Panc1 (cell line): Measurements from ENCODE around the gene NAT16. TPM values are rescaled to one million over a fixed set of nuclear protein-coding genes. Genes with fewer than 3 reads are reported as not detected.

Source experiments
- ATAC-seq: fragments of 200-7000 bp; cut with Tn5 transposase; 2 replicates; pipeline ENCODE4 v1.9.1; 2020; ENCODE audit warnings: mild to moderate bottlenecking, moderate library complexity
- BruUV-seq: library from RNA; stranded (reverse); fragments of 400-500 nt; replicated peaks from 2 replicates; lab custom pipeline; 2021; lab: Mats Ljungman, UMichigan
- CTCF ChIA-PET: fragments of 300-600 bp; sonication (Branson Sonifier 250); formaldehyde crosslinking; loops from one replicate; lab custom pipeline; 2022; ENCODE audit warnings: antibody characterized with exemption; lab: Charles Lee
- POLR2A ChIA-PET: fragments of 300-600 bp; sonication (Branson Sonifier 250); formaldehyde crosslinking; loops from one replicate; lab custom pipeline; 2022; ENCODE audit warnings: antibody characterized with exemption; lab: Charles Lee
- DNase-seq: peaks from one replicate; pipeline ENCODE4 v3.0.0-alpha.2; 2010; ENCODE audit warnings: low read depth, low spot score
- H3K27ac ChIP-seq: 2 replicates; pipeline ENCODE4 v1.5.1; 2011; ENCODE audit warnings: mild to moderate bottlenecking, low read length, inconsistent platforms
- H3K27me3 ChIP-seq: fragments of 200-500 bp; sonication (Bioruptor generic); 2 replicates; pipeline ENCODE4 v1.6.0; 2014; ENCODE audit warnings: low read length, inconsistent platforms; ENCODE audit not compliant: control insufficient read depth, insufficient read depth
- H3K36me3 ChIP-seq: fragments of 200-500 bp; sonication (Bioruptor generic); 2 replicates; pipeline ENCODE4 v1.5.1; 2014; ENCODE audit warnings: inconsistent platforms, mild to moderate bottlenecking, low read length, moderate library complexity; ENCODE audit not compliant: control insufficient read depth, insufficient read depth
- H3K4me1 ChIP-seq: 2 replicates; pipeline ENCODE4 v1.5.1; 2011; ENCODE audit warnings: inconsistent platforms, mild to moderate bottlenecking, low read length, moderate library complexity; ENCODE audit not compliant: control insufficient read depth, insufficient read depth
- H3K4me3 ChIP-seq, 2 experiments: 2 replicates each; pipeline ENCODE4 v1.5.1; 2011 to 2012; ENCODE audit warnings: low read depth in 2 of 2, low read length in 2 of 2, mild to moderate bottlenecking in 2 of 2, inconsistent platforms in 1 of 2, moderate library complexity in 1 of 2
- H3K9me3 ChIP-seq: fragments of 200-500 bp; sonication (Bioruptor generic); 2 replicates; pipeline ENCODE4 v1.5.1; 2014; ENCODE audit warnings: low read depth, mild to moderate bottlenecking, inconsistent platforms, low read length, moderate library complexity; ENCODE audit not compliant: control insufficient read depth, insufficient read depth
- CTCF ChIP-seq: fragments of 450-650 bp; IDR thresholded peaks from 2 replicates; pipeline ENCODE4 v1.5.1; 2017; ENCODE audit warnings: mild to moderate bottlenecking
- POLR2AphosphoS5 ChIP-seq: IDR thresholded peaks from 2 replicates; pipeline ENCODE4 v1.6.1; 2012; ENCODE audit warnings: mild to moderate bottlenecking, low read depth, low read length, moderate library complexity
- REST ChIP-seq, 2 experiments: IDR thresholded peaks; 2 replicates each; pipeline ENCODE4 v1.6.1; 2011 to 2012; ENCODE audit warnings: low read depth in 2 of 2, control low read depth in 1 of 2, low read length in 1 of 2, mild to moderate bottlenecking in 1 of 2, moderate library complexity in 1 of 2; ENCODE audit not compliant: insufficient read depth in 1 of 2
- SIN3A ChIP-seq: IDR thresholded peaks from 2 replicates; pipeline ENCODE4 v1.6.1; 2012; ENCODE audit warnings: low read depth, mild to moderate bottlenecking, low read length, moderate library complexity, borderline replicate concordance; ENCODE audit not compliant: insufficient read depth
- TCF7L2 ChIP-seq: IDR thresholded peaks from 2 replicates; pipeline ENCODE4 v1.6.1; 2011; ENCODE audit warnings: mild to moderate bottlenecking, low read depth, low read length, inconsistent platforms
- in situ Hi-C: cut with HindIII; loops from 2 replicates; pipeline ENCODE4 v1.10.0; 2016; ENCODE audit warnings: low sequenced_read_pairs, low pct_unique_long_range_greater_than_20kb
- intact Hi-C: fragments of 100-400 bp; cut with micrococcal nuclease; formaldehyde crosslinking; loops from one replicate; pipeline ENCODE4 v1.10.0; 2022; ENCODE audit not compliant: unreplicated experiment
- total RNA-seq: library from RNA; stranded (reverse); gene quantifications from one replicate; pipeline ENCODE4 v1.2.1, GENCODE V29; 2021; ENCODE audit not compliant: unreplicated experiment

The NAT16 gene
- total RNA-seq, 1 experiment from 2014 or later = 0.15 TPM

GRCh38 chr7:101186194-101186593, 6.1 kb upstream of the NAT16 start:
- no peaks in the 10 kb centered on the region for H3K36me3 ChIP-seq
- no peak for TF ChIP-seq REST (IDR thresholded peaks at IDR 0.05; ENCODE audit: insufficient read depth in 1 of 2, low read depth in 2 of 2, low read length in 1 of 2)
- TF ChIP-seq POLR2AphosphoS5 = no peak
- no peak for TF ChIP-seq SIN3A
- TF ChIP-seq CTCF = no peak
- TF ChIP-seq TCF7L2 = no peak
- no peak for DNase-seq
- H3K4me3 ChIP-seq = no peak overlapping the region
- POLR2A ChIA-PET = interaction anchor here (0.6 kb wide), 1 partner anchor 7 kb away, joined by 7 read pairs; no protein-coding TSS in a partner anchor
- H3K4me1 ChIP-seq = no peaks in the 10 kb centered on the region
- CTCF ChIA-PET = interaction anchor here (0.6 kb wide), 1 partner anchor 42 kb away, joined by 4 read pairs; no protein-coding TSS in a partner anchor
- intact Hi-C loops = no loop called here
- H3K27me3 ChIP-seq = no peaks in the 10 kb centered on the region
- no peaks in the 10 kb centered on the region for H3K9me3 ChIP-seq
- BruUV-seq = no TSS peak
- no peak overlapping the region for H3K27ac ChIP-seq
- no peak for ATAC-seq
- in situ Hi-C loops = no loop called here

GRCh38 chr7:101185258-101185839, 5.3 kb upstream of the NAT16 start:
- TF ChIP-seq REST (IDR thresholded peaks at IDR 0.05; ENCODE audit: insufficient read depth in 1 of 2, low read depth in 2 of 2, low read length in 1 of 2) (no peak), POLR2AphosphoS5 (no peak), TCF7L2 (no peak), SIN3A (no peak), CTCF (no peak)
- Histone ChIP-seq H3K4me3 (no peak overlapping the region), H3K36me3 (no peaks in the 10 kb centered on the region), H3K27ac (no peak overlapping the region), H3K4me1 (no peaks in the 10 kb centered on the region), H3K9me3 (no peaks in the 10 kb centered on the region), H3K27me3 (0 out of 2 replicates have a peak, but pooled peaks cover 2% of the 10 kb centered on the region)
- POLR2A ChIA-PET = no interaction called here
- no peak for DNase-seq
- in situ Hi-C loops = no loop called here
- intact Hi-C loops = no loop called here
- no peak for ATAC-seq
- no TSS peak for BruUV-seq
- CTCF ChIA-PET = no interaction called here
